Eye (tissue), 1 donor: ENCODE data around the gene CHRND.

Source experiments
- DNase-seq: peaks from one replicate; pipeline ENCODE4 v3.0.0-alpha.2; 2015

Gene CHRND

GRCh38 chr2:232576995-232577394, 51.0 kb downstream of the CHRND start:
- DNase-seq = no peak

GRCh38 chr2:232577841-232578240, 51.9 kb downstream of the CHRND start:
- no peak for DNase-seq

GRCh38 chr2:232578626-232579025, 52.7 kb downstream of the CHRND start:
- no peak for DNase-seq

DNA sequence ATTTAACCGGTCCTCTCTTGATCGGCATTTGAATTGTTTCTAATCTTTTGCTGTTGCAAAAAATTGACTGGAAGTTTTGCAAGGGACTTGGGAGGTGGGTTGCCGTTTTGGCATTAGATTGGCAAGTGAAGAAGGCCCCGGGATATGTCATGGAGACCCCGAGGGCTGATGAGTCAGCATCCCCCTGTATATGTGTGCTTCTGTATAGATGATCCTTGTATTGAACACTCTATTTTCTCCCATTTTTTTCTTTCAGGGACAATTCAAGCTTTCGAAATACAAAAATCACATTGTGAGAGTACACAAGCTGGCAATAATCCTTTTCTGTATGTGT, 54.7 kb downstream of the CHRND start:
- no peak for DNase-seq

DNA sequence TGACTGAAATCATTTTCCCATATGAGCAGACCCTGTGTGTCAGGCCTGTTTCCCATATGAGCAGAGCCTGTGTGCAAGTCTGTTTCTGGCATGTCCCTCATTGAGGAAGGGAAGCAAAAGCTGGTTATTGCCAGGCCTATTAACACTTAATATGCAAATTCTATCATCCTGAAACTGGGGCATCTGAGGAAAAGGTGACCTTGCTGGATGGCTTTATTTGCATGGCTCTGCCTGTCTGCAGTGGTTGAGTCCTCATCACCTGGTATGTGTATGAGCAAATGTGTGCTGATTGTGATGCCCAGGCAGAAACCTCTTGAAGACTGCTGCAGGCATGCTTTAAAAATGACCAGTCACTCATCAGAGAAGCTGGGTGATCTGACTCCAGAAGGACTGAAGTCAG, 55.8 kb downstream of the CHRND start:
- no peak for DNase-seq

DNA sequence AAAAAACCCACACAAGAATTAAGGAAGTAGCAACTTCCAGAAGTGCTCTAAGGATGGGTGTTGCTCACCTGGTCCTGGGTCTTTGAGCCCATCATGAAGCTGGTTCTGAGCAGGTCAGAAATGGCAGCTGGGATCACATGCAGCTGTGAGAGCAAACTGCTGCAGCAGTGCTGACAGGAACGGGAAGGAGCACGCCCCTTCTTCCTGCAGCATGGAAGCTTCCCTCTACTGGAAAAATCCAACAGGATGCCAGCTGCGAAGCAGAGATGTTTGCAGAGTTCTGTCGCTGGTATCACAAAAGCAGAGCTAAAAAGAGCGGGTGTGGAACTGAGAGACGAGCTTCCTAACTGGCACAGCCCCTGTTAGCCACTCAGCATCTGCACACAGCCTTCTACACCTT, 58.3 kb downstream of the CHRND start:
- no peak for DNase-seq
